HG03571 (cell line): ENCODE data around the gene SEC61B.
A peak's percentile ranks its signal among the peaks of the same experiment; 100 is the strongest.
"Not testable (repeated sequence)": the region's sequence is repeated elsewhere in the genome, so short reads cannot be mapped to it uniquely, and the experiment has no call there.

Experiments used
- ATAC-seq: cut with Tn5 transposase; IDR thresholded peaks from one replicate; pipeline ENCODE4 v1.9.1; 2021; ENCODE audit not compliant: unreplicated experiment

SEC61B gene

GRCh38 chr9:99235926-99236634, 14.0 kb downstream of the SEC61B start:
- ATAC-seq = peak; percentile 98

- no peak for ATAC-seq
Measured at GRCh38 chr9:99237356-99237755, 15.3 kb downstream of the SEC61B start.

GRCh38 chr9:99237849-99238248, 15.8 kb downstream of the SEC61B start:
- ATAC-seq = not testable (repeated sequence)

GRCh38 chr9:99238331-99238730, 16.2 kb downstream of the SEC61B start:
- ATAC-seq = no peak

DNA sequence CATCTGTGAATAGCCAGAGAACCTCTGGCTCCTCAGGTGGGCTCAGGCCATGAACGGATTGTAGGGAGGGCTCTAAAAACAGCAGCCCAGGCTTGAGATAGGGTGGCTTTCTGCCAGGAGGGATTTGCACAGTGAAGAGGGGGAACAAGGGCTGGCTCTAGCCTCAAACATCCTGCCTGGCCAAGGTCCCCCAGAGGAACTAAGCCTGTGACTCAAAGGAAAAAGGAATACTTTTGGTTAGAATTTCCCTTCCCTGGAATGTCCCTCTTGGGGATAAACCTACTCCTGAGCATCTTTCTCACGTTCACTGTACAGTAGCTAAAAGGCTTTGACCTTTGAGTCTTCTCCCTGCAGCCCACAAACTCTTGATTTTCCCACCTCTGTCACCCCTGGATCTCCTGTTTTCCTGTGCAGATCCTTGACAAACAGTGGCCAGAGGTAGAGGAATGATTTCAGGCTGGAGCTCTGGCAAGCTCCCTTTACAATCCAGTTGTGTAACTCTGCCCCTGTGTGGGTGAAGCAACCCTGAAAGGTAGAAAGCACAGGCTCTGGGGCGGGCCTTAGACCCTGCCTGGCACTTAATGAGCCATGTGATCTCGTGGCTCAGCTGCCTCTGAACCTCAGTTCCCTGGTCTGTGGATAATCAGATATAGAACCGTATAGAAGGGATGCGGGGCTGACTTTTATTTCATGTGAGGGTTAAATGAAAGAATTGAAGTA, 17.4 kb downstream of the SEC61B start:
- ATAC-seq = no peak

- no peak for ATAC-seq
Measured at GRCh38 chr9:99241106-99241505, 19.0 kb downstream of the SEC61B start.

GRCh38 chr9:99244344-99245260, 22.5 kb downstream of the SEC61B start:
- ATAC-seq = peak; percentile 96

- no peak for ATAC-seq
Measured at GRCh38 chr9:99249619-99250018, 27.5 kb downstream of the SEC61B start.

- ATAC-seq = no peak
Measured at GRCh38 chr9:99251157-99251556, 29.1 kb downstream of the SEC61B start.

GRCh38 chr9:99253134-99253533, 31.1 kb downstream of the SEC61B start:
- ATAC-seq = peak; percentile 22

DNA sequence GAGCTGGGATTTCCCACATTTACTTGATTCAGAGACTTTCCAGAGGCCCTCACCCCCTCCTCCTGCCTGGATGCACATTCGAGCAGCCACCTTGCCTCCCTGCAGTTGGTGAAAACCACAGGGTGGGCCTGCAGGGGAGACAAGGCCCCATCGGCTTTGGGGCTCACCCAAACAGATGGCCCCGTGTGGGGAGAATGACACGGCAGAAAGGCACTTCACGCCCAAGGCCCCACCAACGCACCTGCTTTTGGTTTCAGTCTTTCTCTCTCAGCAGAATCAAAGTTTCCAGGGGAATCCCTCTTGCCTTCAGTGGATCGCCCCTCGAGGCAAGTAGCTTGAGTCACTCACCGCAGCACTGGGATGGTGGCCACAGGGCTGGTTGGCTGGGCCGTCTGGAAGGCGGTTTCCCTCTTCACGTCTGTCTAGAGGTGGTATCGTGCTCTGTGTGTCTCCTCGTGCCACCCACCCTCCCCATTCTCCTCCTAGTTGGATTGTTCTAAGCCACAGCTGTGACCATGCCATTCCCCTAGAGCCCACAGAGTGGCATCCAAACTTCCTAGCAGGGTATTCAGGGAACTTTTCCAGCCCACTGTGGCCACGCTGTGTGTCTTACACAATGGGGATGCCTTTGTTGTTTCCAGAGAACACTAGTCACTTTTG, 31.8 kb downstream of the SEC61B start:
- ATAC-seq = peak; percentile 81

GRCh38 chr9:99255651-99256050, 33.6 kb downstream of the SEC61B start:
- no peak for ATAC-seq

DNA sequence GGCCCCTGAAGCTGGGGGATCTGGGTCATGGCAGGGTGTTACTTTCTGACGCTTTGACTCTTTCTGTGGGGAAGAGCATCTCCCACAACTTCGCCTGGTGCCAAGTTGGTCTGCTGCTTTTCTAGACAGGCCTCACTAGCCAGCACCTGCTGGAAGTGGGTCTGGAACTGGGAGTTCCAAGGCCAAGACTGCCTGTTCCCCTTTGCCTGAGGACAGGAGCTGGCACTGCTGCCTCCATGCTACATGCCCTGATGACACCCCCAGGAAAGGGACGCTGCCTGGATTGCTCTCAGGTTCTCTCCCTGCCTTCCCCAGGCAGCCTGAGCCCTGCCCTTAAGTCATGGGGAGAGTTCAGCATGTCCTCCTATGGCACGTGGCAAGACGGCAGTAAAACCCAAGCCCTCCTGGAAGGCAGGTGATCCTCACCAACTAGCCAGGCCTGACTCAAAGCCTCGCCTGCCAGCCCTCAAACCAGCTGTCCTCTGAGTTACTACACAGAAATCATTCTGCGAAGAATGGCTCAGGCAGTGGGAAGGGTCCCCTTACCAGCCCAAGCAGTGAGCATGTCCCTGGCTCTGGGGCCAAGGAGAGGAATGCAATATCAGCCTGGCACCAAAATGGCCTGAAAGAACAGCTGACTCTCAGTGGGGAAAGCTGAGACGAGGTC, 35.8 kb downstream of the SEC61B start:
- no peak for ATAC-seq

- ATAC-seq = no peak
Measured at GRCh38 chr9:99259231-99259918, 37.3 kb downstream of the SEC61B start.

DNA sequence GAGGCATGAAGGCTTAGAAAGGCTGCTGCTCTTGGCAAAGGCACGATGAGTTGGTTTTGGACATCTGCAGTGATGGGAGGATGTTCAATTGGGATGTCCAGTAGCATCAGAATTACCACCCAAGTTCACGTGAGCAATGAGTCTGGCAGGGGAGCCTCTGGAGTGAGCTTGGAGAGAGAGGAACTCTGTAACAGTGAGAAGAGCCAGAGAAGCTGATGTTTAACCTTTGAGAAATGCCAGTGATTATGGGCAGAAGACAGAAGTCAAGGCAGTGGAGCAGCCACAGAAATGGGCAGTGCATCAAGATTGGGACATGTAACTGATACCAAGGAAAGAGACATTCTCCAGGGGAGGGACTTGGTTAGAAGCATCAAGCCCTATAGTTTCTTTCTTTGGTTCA, 39.8 kb downstream of the SEC61B start:
- no peak for ATAC-seq

- ATAC-seq = peak; percentile 48
Measured at GRCh38 chr9:99262949-99263418, 40.9 kb downstream of the SEC61B start.

GRCh38 chr9:99264070-99264680, 42.1 kb downstream of the SEC61B start:
- ATAC-seq = no peak

GRCh38 chr9:99265691-99266090, 43.6 kb downstream of the SEC61B start:
- ATAC-seq = no peak
